Fibroblast of skin of back (primary cell): ENCODE measurements around the gene COL16A1.

Source experiments
- DNase-seq: peaks from one replicate; pipeline ENCODE4 v3.0.0-alpha.2; 2013

The COL16A1 gene

GRCh38 chr1:31705080-31705866 is 1.5 kb upstream of the COL16A1 start:
- peak; percentile 80 for DNase-seq

- peak; percentile 73 for DNase-seq
Observed at GRCh38 chr1:31704271-31705079, 658 bp upstream of the COL16A1 start.

DNA sequence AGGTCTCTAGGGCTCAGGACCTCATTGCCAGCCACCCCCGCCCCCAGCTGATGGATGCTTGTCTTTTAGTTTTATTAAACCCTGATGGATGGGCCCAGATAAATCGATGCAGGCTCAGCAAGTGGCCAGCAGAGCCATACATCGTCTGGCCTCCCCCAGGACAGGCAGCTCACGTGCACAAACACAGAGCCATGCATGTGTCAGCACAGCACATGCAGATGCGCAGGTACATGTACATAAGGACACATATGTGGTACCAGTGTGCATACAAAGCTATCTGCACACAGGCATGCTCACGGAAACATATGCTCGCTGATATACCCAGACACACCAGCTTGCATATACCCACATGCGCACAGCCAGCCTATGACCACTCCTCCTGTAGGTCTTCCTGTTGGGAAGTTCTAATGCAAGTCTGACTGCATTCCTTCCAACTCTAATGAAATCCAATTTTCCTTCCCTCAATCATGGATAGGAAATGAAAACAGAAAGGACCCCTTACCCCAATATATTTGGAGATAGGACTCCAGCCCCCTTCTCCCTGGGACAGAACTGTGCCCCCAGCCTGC is 897 bp downstream of the COL16A1 start:
- no peak for DNase-seq

- peak; percentile 98 for DNase-seq
Observed at GRCh38 chr1:31701091-31701736, 2.6 kb downstream of the COL16A1 start.

DNA sequence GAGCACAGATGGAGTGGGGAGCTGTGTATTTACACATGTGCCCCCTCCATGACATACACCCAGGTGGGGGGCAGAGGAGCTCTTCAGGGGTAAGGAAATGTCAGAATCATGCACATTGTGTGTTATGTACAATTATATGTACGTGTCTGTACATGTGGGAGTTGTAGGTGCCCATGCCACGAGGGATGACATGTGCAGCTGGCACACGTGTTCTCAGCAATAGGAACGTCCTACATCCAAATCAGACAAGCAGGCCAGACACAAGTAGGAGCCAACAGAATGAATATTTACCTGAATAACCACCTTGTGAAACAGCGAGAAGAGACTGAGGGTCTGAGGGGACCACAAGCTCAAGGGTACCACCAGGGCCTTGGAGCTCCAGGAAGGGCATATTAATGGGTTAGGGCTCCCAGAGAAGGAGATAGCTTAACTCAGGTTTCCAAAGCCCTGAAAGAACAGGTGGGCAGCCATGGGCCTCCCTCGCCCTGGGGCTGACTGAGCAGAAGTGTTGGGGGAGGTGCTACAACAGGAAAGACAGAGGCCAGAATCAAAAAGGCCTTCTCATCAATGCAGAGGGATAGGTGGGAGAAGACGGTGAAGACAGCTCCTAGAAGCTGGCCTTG is 3.2 kb downstream of the COL16A1 start:
- no peak for DNase-seq

- no peak for DNase-seq
Observed at GRCh38 chr1:31699341-31699891, 4.4 kb downstream of the COL16A1 start.

- no peak for DNase-seq
Observed at GRCh38 chr1:31697369-31697984, 6.3 kb downstream of the COL16A1 start.

GRCh38 chr1:31696242-31696641 is 7.6 kb downstream of the COL16A1 start:
- DNase-seq: no peak

DNA sequence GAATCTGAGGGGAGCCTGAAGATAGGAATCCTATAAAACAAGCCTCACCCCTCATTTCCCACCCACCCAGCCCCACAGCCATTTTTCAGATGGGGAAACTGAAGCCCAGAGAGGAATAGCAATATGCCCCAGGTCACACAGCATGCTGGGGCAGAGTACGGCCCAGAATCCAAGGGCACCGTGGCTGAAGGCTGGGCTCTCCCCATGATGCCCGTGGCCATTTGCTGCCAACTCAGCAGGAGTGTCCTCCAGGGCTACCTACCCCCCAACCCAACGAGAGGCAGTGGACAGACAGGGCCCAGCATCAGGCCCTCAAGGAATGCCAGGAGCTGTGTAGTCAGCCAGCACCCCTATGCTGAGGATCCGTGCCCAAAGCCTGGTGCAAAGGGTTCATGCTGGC is 8.5 kb downstream of the COL16A1 start:
- no peak for DNase-seq

- DNase-seq: no peak
Observed at GRCh38 chr1:31694964-31695313, 8.9 kb downstream of the COL16A1 start.

GRCh38 chr1:31694069-31694963 is 9.5 kb downstream of the COL16A1 start:
- no peak for DNase-seq

GRCh38 chr1:31693231-31693630 is 10.6 kb downstream of the COL16A1 start:
- no peak for DNase-seq

- no peak for DNase-seq
Observed at GRCh38 chr1:31691951-31692350, 11.9 kb downstream of the COL16A1 start.

GRCh38 chr1:31691446-31691845 is 12.4 kb downstream of the COL16A1 start:
- no peak for DNase-seq

DNA sequence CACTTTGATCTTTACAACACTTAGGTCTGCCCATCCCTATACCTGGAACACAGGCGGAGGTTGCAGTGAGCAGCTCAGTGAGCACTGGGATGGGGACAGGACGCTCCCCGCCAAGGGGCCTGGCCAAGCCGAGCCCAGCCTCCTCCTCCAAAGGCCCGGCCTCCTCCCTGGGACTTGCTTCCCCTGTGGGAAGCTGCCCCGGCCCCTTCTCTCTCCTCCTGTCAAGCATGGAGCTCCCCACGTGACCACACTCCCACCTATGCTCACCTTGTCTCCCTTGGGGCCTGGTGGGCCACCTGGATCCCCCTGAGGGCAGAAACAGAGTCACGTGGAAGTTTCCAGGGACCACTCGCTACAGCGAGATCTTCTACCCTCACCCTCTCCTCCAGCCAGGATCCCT is 12.9 kb downstream of the COL16A1 start:
- no peak for DNase-seq

DNA sequence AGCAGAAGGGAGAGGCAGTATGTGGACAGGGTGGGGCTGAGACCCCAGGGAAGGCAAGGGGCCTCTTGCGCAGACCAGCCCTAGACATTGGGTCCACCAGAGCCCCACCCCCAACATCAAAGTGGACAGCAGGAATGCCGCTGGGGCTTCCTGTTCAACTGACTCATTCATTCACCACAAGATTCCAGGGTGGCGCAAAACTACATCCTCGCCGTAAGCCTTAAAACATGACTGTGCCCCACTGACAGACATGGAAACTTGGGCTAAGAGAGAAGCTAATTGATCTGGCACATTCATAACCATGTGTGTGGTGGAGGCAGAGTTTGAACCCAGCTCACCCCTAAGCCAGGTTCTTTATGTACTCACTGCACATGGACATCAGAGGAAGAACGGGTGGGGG is 14.0 kb downstream of the COL16A1 start:
- DNase-seq: peak; percentile 98

DNA sequence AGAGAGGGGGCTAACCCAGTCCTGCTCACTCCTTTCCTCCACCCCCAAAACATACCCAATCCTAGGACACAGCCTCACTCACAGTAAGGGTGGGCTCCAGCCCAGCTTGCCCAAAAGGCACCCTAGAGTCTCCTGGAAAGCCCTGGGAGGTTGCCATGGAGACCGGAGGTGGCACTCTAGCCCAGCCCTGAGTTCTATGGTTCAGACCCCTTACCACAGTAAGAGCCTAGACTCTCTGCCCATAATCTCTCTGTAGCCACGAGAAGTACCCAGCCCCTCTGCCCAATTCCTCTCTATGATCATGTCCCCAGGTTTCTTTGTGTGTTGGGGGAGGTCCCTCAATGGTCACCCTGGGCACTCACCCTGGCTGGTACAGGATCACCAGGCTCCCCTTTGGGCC is 14.4 kb downstream of the COL16A1 start:
- DNase-seq: no peak

GRCh38 chr1:31688233-31688918 is 15.4 kb downstream of the COL16A1 start:
- DNase-seq: no peak

DNA sequence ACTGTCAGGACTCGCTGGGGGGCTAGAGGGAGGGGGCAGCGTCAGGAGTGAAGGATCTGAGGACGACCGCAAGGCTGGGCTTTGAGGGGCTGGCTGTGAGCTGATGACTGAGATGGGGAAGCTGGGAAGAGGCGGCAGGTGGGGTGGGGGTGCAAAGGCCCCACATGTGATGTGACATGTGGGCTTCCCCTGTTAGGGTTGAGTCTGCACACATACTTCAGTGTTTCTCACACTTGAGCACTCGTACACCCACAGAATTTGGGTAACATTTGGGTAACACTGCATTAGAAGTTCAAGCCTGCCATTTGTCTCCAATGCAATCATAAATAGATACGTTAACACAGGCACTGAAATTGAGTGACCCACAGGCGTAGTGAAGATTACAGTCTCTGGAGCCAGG is 16.2 kb downstream of the COL16A1 start:
- no peak for DNase-seq

- no peak for DNase-seq
Observed at GRCh38 chr1:31685795-31686194, 18.0 kb downstream of the COL16A1 start.
